HepG2 (cell line): Measurements from ENCODE around the gene ABHD1. TPM values are rescaled to one million over a fixed set of nuclear protein-coding genes. Genes with fewer than 3 reads are reported as not detected.
A peak's percentile ranks its signal among the peaks of the same experiment; 100 is the strongest.

Experiments
- ATAC-seq: fragments of 200-7000 bp; cut with Tn5 transposase; 3 replicates; pipeline ENCODE4 v1.9.1; 2020; ENCODE audit warnings: mild to moderate bottlenecking, moderate library complexity
- BruUV-seq: library from RNA; stranded (reverse); fragments of 400-500 nt; replicated peaks from 2 replicates; lab custom pipeline; 2021; lab: Mats Ljungman, UMichigan
- CTCF ChIA-PET: fragments of 300-600 bp; formaldehyde crosslinking; extraction: SDS; loops from one replicate; lab custom pipeline; 2021; ENCODE audit warnings: low total read pairs, inconsistent platforms, low intra/inter-chr PET ratio; lab: Yijun Ruan, JAX
- POLR2A ChIA-PET: fragments of 350-600 bp; sonication (Branson Sonifier 250); formaldehyde crosslinking; loops from one replicate; lab custom pipeline; 2020; ENCODE audit warnings: antibody characterized with exemption, inconsistent platforms; lab: Yijun Ruan, JAX
- DNase-seq: peaks from one replicate; pipeline ENCODE4 v3.0.0-alpha.2; 2015; ENCODE audit warnings: low spot score
- FAIRE-seq: peaks from 3 replicates; lab custom pipeline; 2011; peaks lifted over from hg19 to GRCh38; lab: Jason Lieb, UNC
- H2AFZ ChIP-seq: one replicate; pipeline ENCODE4 v1.6.1; 2011; ENCODE audit warnings: low read length, inconsistent platforms
- H3K27ac ChIP-seq: fragments of 300-600 bp; 3 replicates; pipeline ENCODE4 v1.8.0; 2011; ENCODE audit warnings: mixed run types, mild to moderate bottlenecking, mixed read lengths, low read length, inconsistent platforms; ENCODE audit not compliant: insufficient read depth; ENCODE audit errors: extremely low read length
- H3K27me3 ChIP-seq, 2 experiments: fragments of 200-600 bp in 1 of 2; 2 replicates in 1 of 2; 3 replicates in 1 of 2; pipeline versions ENCODE4 v1.6.0 to v1.8.0; 2011; ENCODE audit warnings: low read length in 2 of 2, mild to moderate bottlenecking in 2 of 2, moderate library complexity in 2 of 2, inconsistent platforms in 1 of 2; ENCODE audit not compliant: insufficient read depth in 2 of 2, control insufficient read depth in 1 of 2
- H3K36me3 ChIP-seq, 2 experiments: fragments of 200-600 bp in 1 of 2; replicated peaks in 1 of 2; 2 replicates in 1 of 2; 3 replicates in 1 of 2; pipeline versions ENCODE4 v1.5.1 to v1.8.0; 2011; ENCODE audit warnings: low read length in 2 of 2, inconsistent platforms in 1 of 2; ENCODE audit not compliant: insufficient read depth in 2 of 2, control insufficient read depth in 1 of 2
- H3K4me1 ChIP-seq: 2 replicates; pipeline ENCODE4 v1.5.1; 2012; ENCODE audit warnings: low read length, inconsistent platforms; ENCODE audit not compliant: insufficient read depth
- H3K4me2 ChIP-seq: 2 replicates; pipeline ENCODE4 v1.6.0; 2011; ENCODE audit warnings: low read depth, low read length, inconsistent platforms
- H3K4me3 ChIP-seq, 3 experiments: fragments of 200-600 bp in 1 of 3; sonication (generic), shearing (Covaris generic) in 1 of 3; replicated peaks in 1 of 3; 2 replicates each; pipeline ENCODE4 v1.5.1; 2011 to 2016; ENCODE audit warnings: low read length in 3 of 3, inconsistent platforms in 2 of 3, low read depth in 2 of 3, mild to moderate bottlenecking in 2 of 3, control low read depth in 1 of 3, mixed read lengths in 1 of 3; ENCODE audit not compliant: insufficient read depth in 1 of 3
- H3K79me2 ChIP-seq: one replicate; pipeline ENCODE4 v1.6.1; 2011; ENCODE audit warnings: low read length, inconsistent platforms; ENCODE audit not compliant: insufficient read depth
- H3K9ac ChIP-seq: 2 replicates; pipeline ENCODE4 v1.6.0; 2011; ENCODE audit warnings: mild to moderate bottlenecking, low read depth, low read length, inconsistent platforms; ENCODE audit not compliant: insufficient read depth
- H3K9me3 ChIP-seq: 2 replicates; pipeline ENCODE4 v1.5.1; 2012; ENCODE audit warnings: mild to moderate bottlenecking, low read length
- H4K20me1 ChIP-seq: 2 replicates; pipeline ENCODE4 v1.6.0; 2011; ENCODE audit warnings: inconsistent platforms, mild to moderate bottlenecking, low read length, moderate library complexity; ENCODE audit not compliant: insufficient read depth
- HNRNPK ChIP-seq: fragments of 200-400 bp; formaldehyde crosslinking; IDR thresholded peaks from 2 replicates; pipeline ENCODE4 v1.6.1; 2018; ENCODE audit warnings: low read length, low read depth, moderate library complexity, mild to moderate bottlenecking; ENCODE audit not compliant: poor library complexity, severe bottlenecking
- MAFG ChIP-seq: sonication (generic); formaldehyde crosslinking; IDR thresholded peaks from 2 replicates; pipeline ENCODE4 v1.5.1; 2020; ENCODE audit warnings: mild to moderate bottlenecking, missing genetic modification reagents
- MTF1 ChIP-seq: sonication (generic); formaldehyde crosslinking; IDR thresholded peaks from 2 replicates; pipeline ENCODE4 v1.5.0; 2020; ENCODE audit warnings: missing genetic modification reagents
- RAD21 ChIP-seq: fragments of 450-650 bp; formaldehyde crosslinking; IDR thresholded peaks from 2 replicates; pipeline ENCODE4 v1.5.0; 2020; ENCODE audit warnings: mild to moderate bottlenecking
- ZFYVE20 ChIP-seq: sonication (generic); formaldehyde crosslinking; IDR thresholded peaks from 2 replicates; pipeline ENCODE4 v1.8.0; 2023; ENCODE audit warnings: low read depth, mild to moderate bottlenecking, moderate library complexity, missing genetic modification reagents, borderline replicate concordance
- WGBS: methylation state at CpG from one replicate; pipeline ENCODE4 v1.1.6; 2017; ENCODE audit warnings: low lambda C conversion rate; 5-methylcytosine and 5-hydroxymethylcytosine counted together
- in situ Hi-C: cut with HindIII; loops from 2 replicates; pipeline ENCODE4 v1.10.0; 2017; ENCODE audit warnings: low pct_unique_long_range_greater_than_20kb; ENCODE audit not compliant: extremely low pct_ligation_motif_present
- intact Hi-C: fragments of 100-400 bp; cut with micrococcal nuclease; formaldehyde crosslinking; loops from one replicate; pipeline ENCODE4 v1.10.0; 2022; ENCODE audit not compliant: unreplicated experiment
- polyA plus RNA-seq, 8 experiments: library from polyadenylated mRNA; depleted of rRNA in 3 of 8; stranded (reverse) in 7 of 8; unstranded in 1 of 8; fragments of >200 nt; fragmentation: Illumina TruSeq in 4 of 8; extraction: Trizol in 4 of 8; gene quantifications; 2 replicates each; pipeline versions ENCODE4 v1.2.1 to v1.2.3, GENCODE V29; 2011 to 2016; ENCODE audit warnings: low read depth in 4 of 8, missing spikeins in 1 of 8, mixed read lengths in 1 of 8; ENCODE audit not compliant: insufficient read depth in 1 of 8
- total RNA-seq, 5 experiments: library from RNA; depleted of rRNA; stranded (reverse); fragments of >200 nt; fragmentation: Illumina TruSeq; extraction: Trizol; gene quantifications; 2 replicates each; pipeline ENCODE4 v1.2.3, GENCODE V29; 2016; ENCODE audit warnings: low read depth in 1 of 5
- TF ChIP-seq, protein P1 (sequence below): sonication (generic); formaldehyde crosslinking; IDR thresholded peaks from 2 replicates; pipeline ENCODE4 v1.8.0; 2022; ENCODE audit warnings: mild to moderate bottlenecking, missing genetic modification reagents; ENCODE audit not compliant: insufficient replicate concordance
- TF ChIP-seq, protein P2 (sequence below): sonication (generic); formaldehyde crosslinking; IDR thresholded peaks from 2 replicates; pipeline ENCODE4 v1.4.0; 2020; ENCODE audit warnings: missing genetic modification reagents, borderline replicate concordance
- TF ChIP-seq, protein P3 (sequence below): sonication (generic); formaldehyde crosslinking; IDR thresholded peaks from 2 replicates; pipeline ENCODE4 v1.5.0; 2020; ENCODE audit warnings: mild to moderate bottlenecking, missing genetic modification reagents, borderline replicate concordance
- TF ChIP-seq, protein P4 (sequence below): sonication (generic); formaldehyde crosslinking; conservative IDR thresholded peaks from 2 replicates; pipeline ENCODE4 v1.4.0; 2020; ENCODE audit warnings: missing genetic modification reagents
- TF ChIP-seq, protein P5 (sequence below): IDR thresholded peaks from 2 replicates; pipeline ENCODE4 v1.6.1; 2012; ENCODE audit warnings: low read length, improper control_type of control experiment

ABHD1 gene
- total and polyA plus RNA-seq, 2 of the 13 experiments (the other 11 are each of a cell fraction or from before 2014, with no cell fraction given), result 0.04 to 0.81 TPM

DNA sequence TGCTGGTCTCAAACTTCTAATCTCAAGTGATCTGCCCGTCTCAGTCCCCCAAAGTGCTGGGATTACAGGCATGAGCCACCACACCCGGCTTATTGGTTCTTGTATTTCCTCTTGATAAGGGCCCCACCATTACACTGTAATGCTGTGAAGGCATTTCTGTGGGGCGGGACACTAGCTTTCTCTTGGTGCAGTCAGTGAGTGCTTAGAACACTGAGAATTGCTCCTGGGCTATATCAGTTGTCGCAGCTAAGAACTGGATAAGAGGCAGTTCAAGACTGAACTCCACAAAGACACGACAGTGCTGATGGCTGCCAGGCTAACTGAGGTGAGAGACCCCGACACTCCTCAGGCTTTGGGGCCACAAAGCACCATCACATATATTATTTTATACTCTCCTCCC lies 35.0 kb upstream of the ABHD1 start:
- POLR2A ChIA-PET, result interaction anchor here (1.7 to 9.2 kb wide), 5 partner anchors 7 to 127 kb away, joined by 3 to 106 read pairs (median 15); partner anchors contain the start of genes ABHD1, ATRAID, OST4 and SLC5A6
- TF ChIP-seq RAD21 (CRISPR knock-in tag) (no peak), MTF1 (CRISPR knock-in tag) (no peak), MAFG (no peak), HNRNPK (no peak), ZFYVE20 (CRISPR knock-in tag) (no peak)
- TF ChIP-seq, protein P1, sequence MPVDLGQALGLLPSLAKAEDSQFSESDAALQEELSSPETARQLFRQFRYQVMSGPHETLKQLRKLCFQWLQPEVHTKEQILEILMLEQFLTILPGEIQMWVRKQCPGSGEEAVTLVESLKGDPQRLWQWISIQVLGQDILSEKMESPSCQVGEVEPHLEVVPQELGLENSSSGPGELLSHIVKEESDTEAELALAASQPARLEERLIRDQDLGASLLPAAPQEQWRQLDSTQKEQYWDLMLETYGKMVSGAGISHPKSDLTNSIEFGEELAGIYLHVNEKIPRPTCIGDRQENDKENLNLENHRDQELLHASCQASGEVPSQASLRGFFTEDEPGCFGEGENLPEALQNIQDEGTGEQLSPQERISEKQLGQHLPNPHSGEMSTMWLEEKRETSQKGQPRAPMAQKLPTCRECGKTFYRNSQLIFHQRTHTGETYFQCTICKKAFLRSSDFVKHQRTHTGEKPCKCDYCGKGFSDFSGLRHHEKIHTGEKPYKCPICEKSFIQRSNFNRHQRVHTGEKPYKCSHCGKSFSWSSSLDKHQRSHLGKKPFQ (CRISPR knock-in tag), result no peak
- TF ChIP-seq, protein P2, sequence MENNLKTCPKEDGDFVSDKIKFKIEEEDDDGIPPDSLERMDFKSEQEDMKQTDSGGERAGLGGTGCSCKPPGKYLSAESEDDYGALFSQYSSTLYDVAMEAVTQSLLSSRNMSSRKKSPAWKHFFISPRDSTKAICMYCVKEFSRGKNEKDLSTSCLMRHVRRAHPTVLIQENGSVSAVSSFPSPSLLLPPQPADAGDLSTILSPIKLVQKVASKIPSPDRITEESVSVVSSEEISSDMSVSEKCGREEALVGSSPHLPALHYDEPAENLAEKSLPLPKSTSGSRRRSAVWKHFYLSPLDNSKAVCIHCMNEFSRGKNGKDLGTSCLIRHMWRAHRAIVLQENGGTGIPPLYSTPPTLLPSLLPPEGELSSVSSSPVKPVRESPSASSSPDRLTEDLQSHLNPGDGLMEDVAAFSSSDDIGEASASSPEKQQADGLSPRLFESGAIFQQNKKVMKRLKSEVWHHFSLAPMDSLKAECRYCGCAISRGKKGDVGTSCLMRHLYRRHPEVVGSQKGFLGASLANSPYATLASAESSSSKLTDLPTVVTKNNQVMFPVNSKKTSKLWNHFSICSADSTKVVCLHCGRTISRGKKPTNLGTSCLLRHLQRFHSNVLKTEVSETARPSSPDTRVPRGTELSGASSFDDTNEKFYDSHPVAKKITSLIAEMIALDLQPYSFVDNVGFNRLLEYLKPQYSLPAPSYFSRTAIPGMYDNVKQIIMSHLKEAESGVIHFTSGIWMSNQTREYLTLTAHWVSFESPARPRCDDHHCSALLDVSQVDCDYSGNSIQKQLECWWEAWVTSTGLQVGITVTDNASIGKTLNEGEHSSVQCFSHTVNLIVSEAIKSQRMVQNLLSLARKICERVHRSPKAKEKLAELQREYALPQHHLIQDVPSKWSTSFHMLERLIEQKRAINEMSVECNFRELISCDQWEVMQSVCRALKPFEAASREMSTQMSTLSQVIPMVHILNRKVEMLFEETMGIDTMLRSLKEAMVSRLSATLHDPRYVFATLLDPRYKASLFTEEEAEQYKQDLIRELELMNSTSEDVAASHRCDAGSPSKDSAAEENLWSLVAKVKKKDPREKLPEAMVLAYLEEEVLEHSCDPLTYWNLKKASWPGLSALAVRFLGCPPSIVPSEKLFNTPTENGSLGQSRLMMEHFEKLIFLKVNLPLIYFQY (CRISPR knock-in tag), result no peak
- TF ChIP-seq, protein P3, sequence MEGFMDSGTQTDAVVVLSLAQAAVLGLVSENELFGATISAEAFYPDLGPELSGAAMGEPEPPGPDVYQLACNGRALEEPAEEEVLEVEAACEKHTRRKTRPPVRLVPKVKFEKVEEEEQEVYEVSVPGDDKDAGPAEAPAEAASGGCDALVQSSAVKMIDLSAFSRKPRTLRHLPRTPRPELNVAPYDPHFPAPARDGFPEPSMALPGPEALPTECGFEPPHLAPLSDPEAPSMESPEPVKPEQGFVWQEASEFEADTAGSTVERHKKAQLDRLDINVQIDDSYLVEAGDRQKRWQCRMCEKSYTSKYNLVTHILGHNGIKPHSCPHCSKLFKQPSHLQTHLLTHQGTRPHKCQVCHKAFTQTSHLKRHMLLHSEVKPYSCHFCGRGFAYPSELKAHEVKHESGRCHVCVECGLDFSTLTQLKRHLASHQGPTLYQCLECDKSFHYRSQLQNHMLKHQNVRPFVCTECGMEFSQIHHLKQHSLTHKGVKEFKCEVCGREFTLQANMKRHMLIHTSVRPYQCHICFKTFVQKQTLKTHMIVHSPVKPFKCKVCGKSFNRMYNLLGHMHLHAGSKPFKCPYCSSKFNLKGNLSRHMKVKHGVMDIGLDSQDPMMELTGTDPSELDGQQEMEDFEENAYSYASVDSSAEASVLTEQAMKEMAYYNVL (CRISPR knock-in tag), result no peak
- TF ChIP-seq, protein P4, sequence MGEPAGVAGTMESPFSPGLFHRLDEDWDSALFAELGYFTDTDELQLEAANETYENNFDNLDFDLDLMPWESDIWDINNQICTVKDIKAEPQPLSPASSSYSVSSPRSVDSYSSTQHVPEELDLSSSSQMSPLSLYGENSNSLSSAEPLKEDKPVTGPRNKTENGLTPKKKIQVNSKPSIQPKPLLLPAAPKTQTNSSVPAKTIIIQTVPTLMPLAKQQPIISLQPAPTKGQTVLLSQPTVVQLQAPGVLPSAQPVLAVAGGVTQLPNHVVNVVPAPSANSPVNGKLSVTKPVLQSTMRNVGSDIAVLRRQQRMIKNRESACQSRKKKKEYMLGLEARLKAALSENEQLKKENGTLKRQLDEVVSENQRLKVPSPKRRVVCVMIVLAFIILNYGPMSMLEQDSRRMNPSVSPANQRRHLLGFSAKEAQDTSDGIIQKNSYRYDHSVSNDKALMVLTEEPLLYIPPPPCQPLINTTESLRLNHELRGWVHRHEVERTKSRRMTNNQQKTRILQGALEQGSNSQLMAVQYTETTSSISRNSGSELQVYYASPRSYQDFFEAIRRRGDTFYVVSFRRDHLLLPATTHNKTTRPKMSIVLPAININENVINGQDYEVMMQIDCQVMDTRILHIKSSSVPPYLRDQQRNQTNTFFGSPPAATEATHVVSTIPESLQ (CRISPR knock-in tag), result no peak
- TF ChIP-seq, protein P5, sequence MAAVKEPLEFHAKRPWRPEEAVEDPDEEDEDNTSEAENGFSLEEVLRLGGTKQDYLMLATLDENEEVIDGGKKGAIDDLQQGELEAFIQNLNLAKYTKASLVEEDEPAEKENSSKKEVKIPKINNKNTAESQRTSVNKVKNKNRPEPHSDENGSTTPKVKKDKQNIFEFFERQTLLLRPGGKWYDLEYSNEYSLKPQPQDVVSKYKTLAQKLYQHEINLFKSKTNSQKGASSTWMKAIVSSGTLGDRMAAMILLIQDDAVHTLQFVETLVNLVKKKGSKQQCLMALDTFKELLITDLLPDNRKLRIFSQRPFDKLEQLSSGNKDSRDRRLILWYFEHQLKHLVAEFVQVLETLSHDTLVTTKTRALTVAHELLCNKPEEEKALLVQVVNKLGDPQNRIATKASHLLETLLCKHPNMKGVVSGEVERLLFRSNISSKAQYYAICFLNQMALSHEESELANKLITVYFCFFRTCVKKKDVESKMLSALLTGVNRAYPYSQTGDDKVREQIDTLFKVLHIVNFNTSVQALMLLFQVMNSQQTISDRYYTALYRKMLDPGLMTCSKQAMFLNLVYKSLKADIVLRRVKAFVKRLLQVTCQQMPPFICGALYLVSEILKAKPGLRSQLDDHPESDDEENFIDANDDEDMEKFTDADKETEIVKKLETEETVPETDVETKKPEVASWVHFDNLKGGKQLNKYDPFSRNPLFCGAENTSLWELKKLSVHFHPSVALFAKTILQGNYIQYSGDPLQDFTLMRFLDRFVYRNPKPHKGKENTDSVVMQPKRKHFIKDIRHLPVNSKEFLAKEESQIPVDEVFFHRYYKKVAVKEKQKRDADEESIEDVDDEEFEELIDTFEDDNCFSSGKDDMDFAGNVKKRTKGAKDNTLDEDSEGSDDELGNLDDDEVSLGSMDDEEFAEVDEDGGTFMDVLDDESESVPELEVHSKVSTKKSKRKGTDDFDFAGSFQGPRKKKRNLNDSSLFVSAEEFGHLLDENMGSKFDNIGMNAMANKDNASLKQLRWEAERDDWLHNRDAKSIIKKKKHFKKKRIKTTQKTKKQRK, result no peak

More for the DNA sequence above, 35.0 kb upstream of the ABHD1 start:
- H3K27ac ChIP-seq, result peak overlapping the region; percentile 4
- ATAC-seq (no peak), DNase-seq (no peak), FAIRE-seq (no peak)
- H3K4me1 ChIP-seq, result peaks cover 83% of the 10 kb centered on the region
- H2AFZ ChIP-seq, result no peak overlapping the region
- peaks cover 53% of the 10 kb centered on the region for H3K79me2 ChIP-seq
- intact Hi-C loops (loop anchor here (5.0 to 10.0 kb wide), 3 partner anchors 54 to 1159 kb away; partner anchors contain the start of gene TMEM214), in situ Hi-C loops (no loop called here)
- H3K4me3 ChIP-seq, result peak overlapping the region; percentile 19 to 99 (median 74)
- peaks cover 0 to 3% of the 10 kb centered on the region in 2 experiments; a peak in 3 of 5 replicates for H3K36me3 ChIP-seq
- CTCF ChIA-PET, result no interaction called here
- H4K20me1 ChIP-seq, result no peaks in the 10 kb centered on the region
- H3K9me3 ChIP-seq, result no peaks in the 10 kb centered on the region
- no peaks in the 10 kb centered on the region for H3K27me3 ChIP-seq
- BruUV-seq, result no TSS peak
- H3K4me2 ChIP-seq, result peak overlapping the region; percentile 97
- 74% methylated on average over 6 of the region's 6 CpGs for WGBS
- H3K9ac ChIP-seq, result peak overlapping the region; percentile 74
